ENCODE results near the gene CSMD2. TPM values are rescaled to one million over a fixed set of nuclear protein-coding genes. Genes with fewer than 3 reads are reported as not detected.

Gene CSMD2
- total RNA-seq, 1 donor from 2014 or later = under 0.01 TPM

- no peak for DNase-seq (ENCODE audit: low read depth in 2 of 2)
Observed at GRCh38 chr1:33616780-33617179, 548.2 kb downstream of the CSMD2 start.

GRCh38 chr1:33615546-33615945 lies 549.5 kb downstream of the CSMD2 start:
- no peak for DNase-seq (ENCODE audit: low read depth in 2 of 2)

- no peak for DNase-seq (ENCODE audit: low read depth in 2 of 2)
Observed at GRCh38 chr1:33610864-33611455, 554.1 kb downstream of the CSMD2 start.

- DNase-seq (ENCODE audit: low read depth in 2 of 2) = no peak
Observed at GRCh38 chr1:33610391-33610790, 554.6 kb downstream of the CSMD2 start.

GRCh38 chr1:33609739-33610138 lies 555.3 kb downstream of the CSMD2 start:
- no peak for DNase-seq (ENCODE audit: low read depth in 2 of 2)

GRCh38 chr1:33608825-33609400 lies 556.1 kb downstream of the CSMD2 start:
- no peak for DNase-seq (ENCODE audit: low read depth in 2 of 2)

GRCh38 chr1:33607444-33608005 lies 557.5 kb downstream of the CSMD2 start:
- no peak for DNase-seq (ENCODE audit: low read depth in 2 of 2)

- no peak for DNase-seq (ENCODE audit: low read depth in 2 of 2)
Observed at GRCh38 chr1:33606272-33606671, 558.8 kb downstream of the CSMD2 start.

GRCh38 chr1:33602271-33602670 lies 562.8 kb downstream of the CSMD2 start:
- DNase-seq (ENCODE audit: low read depth in 2 of 2) = no peak

GRCh38 chr1:33601751-33602150 lies 563.3 kb downstream of the CSMD2 start:
- no peak for DNase-seq (ENCODE audit: low read depth in 2 of 2)

- no peak for DNase-seq (ENCODE audit: low read depth in 2 of 2)
Observed at GRCh38 chr1:33599516-33600115, 565.4 kb downstream of the CSMD2 start.

- DNase-seq (ENCODE audit: low read depth in 2 of 2) = no peak
Observed at GRCh38 chr1:33588726-33589125, 576.3 kb downstream of the CSMD2 start.

- DNase-seq (ENCODE audit: low read depth in 2 of 2) = no peak
Observed at GRCh38 chr1:33586795-33587194, 578.2 kb downstream of the CSMD2 start.

- no peak for DNase-seq (ENCODE audit: low read depth in 2 of 2)
Observed at GRCh38 chr1:33586106-33586505, 578.9 kb downstream of the CSMD2 start.

- no peak for DNase-seq (ENCODE audit: low read depth in 2 of 2)
Observed at GRCh38 chr1:33583567-33583966, 581.5 kb downstream of the CSMD2 start.

- no peak for DNase-seq (ENCODE audit: low read depth in 2 of 2)
Observed at GRCh38 chr1:33578557-33579448, 586.2 kb downstream of the CSMD2 start.

- DNase-seq (ENCODE audit: low read depth in 2 of 2) = no peak
Observed at GRCh38 chr1:33577663-33578062, 587.4 kb downstream of the CSMD2 start.

- no peak for DNase-seq (ENCODE audit: low read depth in 2 of 2)
Observed at GRCh38 chr1:33576821-33577599, 588.0 kb downstream of the CSMD2 start.

GRCh38 chr1:33575324-33575879 lies 589.6 kb downstream of the CSMD2 start:
- no peak for DNase-seq (ENCODE audit: low read depth in 2 of 2)

GRCh38 chr1:33573661-33574060 lies 591.4 kb downstream of the CSMD2 start:
- no peak for DNase-seq (ENCODE audit: low read depth in 2 of 2)

- DNase-seq (ENCODE audit: low read depth in 2 of 2) = no peak
Observed at GRCh38 chr1:33572387-33572786, 592.6 kb downstream of the CSMD2 start.

Measured in dermis microvascular lymphatic vessel endothelial cell (primary cell).